ENCODE results near the gene CLCN7.

GRCh38 chr16:1412847-1413246 is 62.0 kb downstream of the CLCN7 start:
- TF ChIP-seq POLR2A (IDR thresholded peaks at IDR 0.05) (no peak), CTCF (IDR thresholded peaks at IDR 0.05) (no peak)

All from heart left ventricle (tissue), 13 donors.